Osteoblast (primary cell): ENCODE results near the gene PDE8B. TPM values are rescaled to one million over a fixed set of nuclear protein-coding genes. Genes with fewer than 3 reads are reported as not detected.
A peak's percentile ranks its signal among the peaks of the same experiment; 100 is the strongest.

Experiments
- DNase-seq: peaks from one replicate; pipeline ENCODE4 v3.0.0; 2011; ENCODE audit warnings: low spot score, mixed read lengths; ENCODE audit not compliant: insufficient read length; ENCODE audit errors: missing footprints
- H2AFZ ChIP-seq: 2 replicates; pipeline ENCODE4 v1.6.0; 2011; ENCODE audit warnings: mild to moderate bottlenecking, low read length
- H3K27ac ChIP-seq: 2 replicates; pipeline ENCODE4 v1.5.1; 2011; ENCODE audit warnings: mild to moderate bottlenecking, low read depth, low read length, moderate library complexity
- H3K27me3 ChIP-seq: 2 replicates; pipeline ENCODE4 v1.6.0; 2012; ENCODE audit warnings: mild to moderate bottlenecking, control low read depth, inconsistent platforms, low read length, moderate library complexity; ENCODE audit not compliant: insufficient read depth
- H3K36me3 ChIP-seq: 2 replicates; pipeline ENCODE4 v1.5.1; 2011; ENCODE audit warnings: mild to moderate bottlenecking, low read length, control low read depth, moderate library complexity; ENCODE audit not compliant: insufficient read depth
- H3K4me1 ChIP-seq: 2 replicates; pipeline ENCODE4 v1.5.1; 2011; ENCODE audit warnings: mild to moderate bottlenecking, low read length, control low read depth, moderate library complexity; ENCODE audit not compliant: insufficient read depth
- H3K4me2 ChIP-seq: 2 replicates; pipeline ENCODE4 v1.6.0; 2011; ENCODE audit warnings: mild to moderate bottlenecking, low read length; ENCODE audit not compliant: insufficient read depth
- H3K4me3 ChIP-seq: fragments of 200-600 bp; sonication (generic); 3 replicates; pipeline ENCODE4 v1.5.1; 2012; ENCODE audit warnings: mild to moderate bottlenecking, low read length, inconsistent platforms; ENCODE audit not compliant: insufficient read depth
- H3K79me2 ChIP-seq: 2 replicates; pipeline ENCODE4 v1.6.0; 2012; ENCODE audit warnings: mild to moderate bottlenecking, low read length, control low read depth, inconsistent platforms; ENCODE audit not compliant: insufficient read depth
- H3K9me3 ChIP-seq: 2 replicates; pipeline ENCODE4 v1.5.1; 2011; ENCODE audit warnings: low read depth, low read length, control low read depth
- H4K20me1 ChIP-seq: 2 replicates; pipeline ENCODE4 v1.6.0; 2012; ENCODE audit warnings: mild to moderate bottlenecking, low read length, control low read depth; ENCODE audit not compliant: insufficient read depth
- CTCF ChIP-seq: IDR thresholded peaks from 2 replicates; pipeline ENCODE4 v1.5.1; 2011; ENCODE audit warnings: mild to moderate bottlenecking, low read depth, low read length, moderate library complexity; ENCODE audit errors: extremely low read depth
- total RNA-seq: library from RNA; depleted of rRNA; stranded (reverse); fragments of >200 nt; gene quantifications from 2 replicates; pipeline ENCODE4 v1.2.3, GENCODE V29; 2012

PDE8B gene
- total RNA-seq, 1 donor = under 0.01 TPM

DNA sequence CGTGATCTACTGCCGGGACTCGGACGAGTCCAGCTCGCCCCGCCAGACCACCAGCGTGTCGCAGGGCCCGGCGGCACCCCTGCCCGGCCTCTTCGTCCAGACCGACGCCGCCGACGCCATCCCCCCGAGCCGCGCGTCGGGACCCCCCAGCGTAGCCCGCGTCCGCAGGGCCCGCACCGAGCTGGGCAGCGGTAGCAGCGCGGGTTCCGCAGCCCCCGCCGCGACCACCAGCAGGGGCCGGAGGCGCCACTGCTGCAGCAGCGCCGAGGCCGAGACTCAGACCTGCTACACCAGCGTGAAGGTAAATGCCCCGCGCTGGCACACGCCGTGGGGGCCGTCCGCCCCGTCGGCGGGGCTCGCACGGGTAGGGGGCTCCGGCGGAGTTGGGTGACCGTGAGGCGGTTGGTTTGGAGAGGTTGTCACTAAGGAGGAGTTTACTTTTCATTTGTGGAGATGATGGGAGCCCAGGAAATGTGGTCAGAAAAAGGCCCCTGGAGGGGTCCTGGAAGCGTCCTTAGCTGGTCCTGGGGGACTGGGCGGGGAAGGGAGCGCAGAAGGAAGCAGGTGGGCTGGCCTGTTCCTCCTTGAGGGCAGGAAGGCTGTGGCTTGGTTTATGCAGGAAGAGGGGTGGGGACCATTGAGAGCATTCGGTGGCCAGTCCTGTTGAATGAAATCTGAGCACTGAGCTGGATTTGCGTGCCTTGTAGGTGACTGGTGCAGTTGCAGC is 647 bp downstream of the PDE8B start:
- Histone ChIP-seq H3K4me3 (peak overlapping the region; percentile 51), H3K27ac (no peak overlapping the region), H3K4me2 (peak overlapping the region; percentile 38), H3K79me2 (no peaks in the 10 kb centered on the region), H2AFZ (no peak overlapping the region), H4K20me1 (no peaks in the 10 kb centered on the region), H3K36me3 (no peaks in the 10 kb centered on the region), H3K27me3 (peaks cover 82% of the 10 kb centered on the region), H3K4me1 (no peaks in the 10 kb centered on the region), H3K9me3 (no peaks in the 10 kb centered on the region)
- peak; percentile 53 for DNase-seq
- TF ChIP-seq CTCF = no peak

GRCh38 chr5:77211691-77212047 is 1.2 kb downstream of the PDE8B start:
- H3K36me3 ChIP-seq = no peaks in the 10 kb centered on the region
- no peaks in the 10 kb centered on the region for H3K9me3 ChIP-seq
- no peak overlapping the region for H2AFZ ChIP-seq
- no peak overlapping the region for H3K27ac ChIP-seq
- H3K4me2 ChIP-seq = no peak overlapping the region
- TF ChIP-seq CTCF = no peak
- H4K20me1 ChIP-seq = no peaks in the 10 kb centered on the region
- no peaks in the 10 kb centered on the region for H3K79me2 ChIP-seq
- no peaks in the 10 kb centered on the region for H3K4me1 ChIP-seq
- no peak overlapping the region for H3K4me3 ChIP-seq
- peaks cover 77% of the 10 kb centered on the region for H3K27me3 ChIP-seq
- no peak for DNase-seq

DNA sequence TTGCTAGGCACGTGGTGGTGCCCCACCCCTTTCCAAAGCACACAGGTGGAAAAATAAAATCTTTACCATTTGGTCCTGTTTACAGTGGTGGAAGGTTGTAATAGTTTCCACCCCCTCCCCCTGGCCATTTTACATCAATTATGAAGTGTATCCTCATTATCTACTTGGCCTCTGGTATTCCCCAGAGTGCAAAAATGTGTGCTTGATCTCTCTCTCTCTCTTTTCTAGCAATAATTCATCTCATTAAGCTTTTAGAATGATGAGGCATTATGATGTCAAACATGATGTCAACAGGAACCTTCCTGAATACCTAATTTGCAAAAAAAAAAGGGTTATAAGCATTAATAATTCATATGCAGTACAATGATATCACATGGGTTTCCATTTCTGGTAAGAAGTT is 3.1 kb downstream of the PDE8B start:
- H3K9me3 ChIP-seq = no peaks in the 10 kb centered on the region
- no peaks in the 10 kb centered on the region for H3K36me3 ChIP-seq
- H4K20me1 ChIP-seq = no peaks in the 10 kb centered on the region
- H3K4me1 ChIP-seq = no peaks in the 10 kb centered on the region
- TF ChIP-seq CTCF = no peak
- H3K4me3 ChIP-seq = no peak overlapping the region
- no peak overlapping the region for H3K27ac ChIP-seq
- H3K79me2 ChIP-seq = no peaks in the 10 kb centered on the region
- H3K27me3 ChIP-seq = peaks cover 65% of the 10 kb centered on the region
- H3K4me2 ChIP-seq = no peak overlapping the region
- DNase-seq = no peak
- H2AFZ ChIP-seq = no peak overlapping the region

DNA sequence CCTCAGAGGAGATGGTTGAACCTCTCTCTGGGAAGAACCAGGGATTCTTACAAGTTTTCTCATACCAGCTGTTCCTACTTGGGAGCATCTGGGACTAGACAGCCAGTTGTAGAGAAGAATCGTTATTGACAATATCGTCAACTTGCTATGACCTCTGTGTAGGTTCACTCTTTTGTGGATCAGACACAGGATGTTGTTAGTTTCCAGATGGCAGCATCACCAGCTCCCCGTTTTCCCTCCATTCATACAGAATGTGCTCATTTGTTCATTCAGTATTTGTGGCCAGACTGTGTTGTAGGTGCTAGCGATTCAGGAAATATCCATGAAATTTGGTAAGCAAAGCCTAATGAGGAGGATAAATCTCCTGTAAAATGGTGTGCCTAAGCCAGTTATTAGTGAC is 3.7 kb downstream of the PDE8B start:
- Histone ChIP-seq H3K36me3 (no peaks in the 10 kb centered on the region), H3K27ac (no peak overlapping the region), H4K20me1 (no peaks in the 10 kb centered on the region), H3K4me2 (no peak overlapping the region), H3K4me1 (no peaks in the 10 kb centered on the region), H3K4me3 (no peak overlapping the region), H2AFZ (no peak overlapping the region), H3K9me3 (no peaks in the 10 kb centered on the region), H3K79me2 (no peaks in the 10 kb centered on the region), H3K27me3 (peaks cover 60% of the 10 kb centered on the region)
- TF ChIP-seq CTCF = no peak
- no peak for DNase-seq
